GM19351 (cell line): Measurements from ENCODE around the gene ERVFRD-1.
"Not testable (repeated sequence)": the region's sequence is repeated elsewhere in the genome, so short reads cannot be mapped to it uniquely, and the experiment has no call there.

ENCODE experiments used
- ATAC-seq: cut with Tn5 transposase; IDR thresholded peaks from one replicate; pipeline ENCODE4 v1.9.1; 2021; ENCODE audit warnings: mild to moderate bottlenecking, moderate library complexity; ENCODE audit not compliant: unreplicated experiment

Gene ERVFRD-1

DNA sequence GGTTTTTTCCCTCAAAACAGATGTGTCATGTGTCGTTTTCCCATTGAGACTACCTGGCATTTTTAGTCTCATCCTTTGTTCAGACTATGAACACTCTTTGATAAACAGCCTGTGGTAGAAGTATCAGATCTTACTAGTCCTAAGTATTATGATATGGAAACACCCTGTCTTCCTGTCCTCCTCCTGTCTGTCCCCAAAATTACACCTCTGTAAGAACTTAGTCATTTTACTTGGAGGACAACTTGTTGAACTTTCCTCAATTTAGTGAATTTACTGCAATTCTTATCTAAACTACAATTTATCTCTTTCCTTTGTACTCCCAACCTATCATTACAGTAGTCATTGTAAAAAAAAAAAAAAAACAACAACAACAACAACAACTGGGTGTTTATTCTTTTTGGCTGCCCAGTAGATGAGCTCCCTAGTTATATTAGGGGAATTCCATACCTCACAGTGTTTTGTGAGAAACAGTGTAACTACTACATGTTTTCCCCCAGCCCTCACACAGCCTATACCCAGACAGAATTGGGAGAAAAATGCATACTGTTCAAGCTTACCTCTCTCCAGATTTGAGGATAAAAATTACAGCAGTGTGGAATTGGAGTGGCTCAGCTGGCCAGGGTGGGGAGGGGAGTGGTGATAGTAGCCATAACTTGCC lies 18.5 kb upstream of the ERVFRD-1 start:
- ATAC-seq = no peak

GRCh38 chr6:11128608-11129007 lies 17.1 kb upstream of the ERVFRD-1 start:
- no peak for ATAC-seq

- ATAC-seq = no peak
Observed at GRCh38 chr6:11126876-11127275, 15.4 kb upstream of the ERVFRD-1 start.

GRCh38 chr6:11123978-11124377 lies 12.5 kb upstream of the ERVFRD-1 start:
- no peak for ATAC-seq

DNA sequence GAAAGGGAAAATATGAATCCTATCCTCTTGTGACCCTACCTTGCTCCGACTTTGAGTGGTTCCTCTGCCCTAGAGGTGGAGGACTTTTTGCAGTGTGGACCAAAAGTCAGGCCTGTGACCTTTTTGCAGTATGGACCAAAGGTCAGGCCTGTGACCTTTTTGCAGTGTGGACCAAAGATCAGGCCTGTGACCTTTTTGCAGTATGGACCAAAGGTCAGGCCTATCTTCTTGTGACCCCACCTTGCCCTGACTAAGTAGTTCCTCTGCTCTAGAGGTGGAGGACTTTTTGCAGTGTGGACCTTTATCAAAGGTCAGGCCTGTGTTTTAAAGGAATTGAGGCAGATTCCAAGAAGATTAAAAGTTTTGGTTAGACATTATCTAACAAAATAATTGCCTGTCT lies 10.9 kb upstream of the ERVFRD-1 start:
- ATAC-seq = no peak

- no peak for ATAC-seq
Observed at GRCh38 chr6:11121851-11122250, 10.3 kb upstream of the ERVFRD-1 start.

- no peak for ATAC-seq
Observed at GRCh38 chr6:11120271-11121005, 8.9 kb upstream of the ERVFRD-1 start.

GRCh38 chr6:11115808-11116536 lies 4.4 kb upstream of the ERVFRD-1 start:
- ATAC-seq = not testable (repeated sequence)

DNA sequence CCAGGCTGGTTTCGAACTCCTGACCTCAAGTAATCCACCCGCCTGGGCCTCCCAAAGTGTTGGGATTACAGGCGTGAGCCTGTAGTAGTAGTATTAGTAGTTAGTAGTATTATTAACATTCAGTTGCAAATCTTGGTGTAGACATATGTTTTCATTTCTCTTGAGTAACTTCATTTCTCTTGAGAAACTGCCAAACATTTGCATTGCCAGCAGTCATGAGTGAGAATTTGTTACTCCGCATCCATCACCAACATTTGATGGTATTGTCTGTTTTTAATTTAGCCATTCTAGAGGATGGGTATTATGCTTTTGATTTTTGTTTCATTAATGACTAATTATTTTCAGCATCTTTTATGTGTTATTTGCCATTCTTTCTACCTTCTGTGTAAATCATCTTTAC lies 1.5 kb upstream of the ERVFRD-1 start:
- ATAC-seq = no peak

DNA sequence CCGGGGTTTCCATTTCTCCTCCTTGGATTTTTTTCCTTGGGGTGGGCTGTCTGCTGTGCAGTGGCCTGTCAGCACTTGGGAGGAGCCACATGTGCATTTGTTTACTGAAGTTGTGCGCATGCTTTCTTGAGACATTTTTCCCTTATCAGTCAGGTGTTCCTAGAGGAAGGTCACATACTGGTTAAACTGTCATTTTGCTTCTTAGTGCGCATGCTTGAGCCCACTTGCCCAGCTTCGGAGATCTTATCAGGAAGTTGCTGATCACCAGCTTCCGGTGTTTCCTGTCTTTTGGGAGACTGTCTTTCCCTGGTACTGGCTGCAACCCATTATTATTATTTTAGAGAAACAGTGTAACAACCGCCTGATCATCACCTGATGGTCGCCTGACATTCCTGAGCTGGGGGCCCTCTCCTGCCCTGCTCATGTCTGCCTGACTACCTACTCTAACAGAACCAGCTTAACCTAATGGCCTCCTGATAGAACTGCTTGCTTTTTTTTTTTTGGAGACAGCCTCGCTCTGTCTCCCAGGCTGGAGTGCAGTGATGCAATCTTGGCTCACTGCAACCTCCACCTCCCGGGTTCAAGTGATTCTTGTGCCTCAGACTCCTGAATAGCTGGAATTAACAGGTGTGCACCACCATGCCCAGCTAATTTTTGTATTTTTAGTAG lies 378 bp upstream of the ERVFRD-1 start:
- no peak for ATAC-seq

- ATAC-seq = no peak
Observed at GRCh38 chr6:11108726-11109125, 2.8 kb downstream of the ERVFRD-1 start.

- ATAC-seq = no peak
Observed at GRCh38 chr6:11103065-11103464, 8.5 kb downstream of the ERVFRD-1 start.

- ATAC-seq = no peak
Observed at GRCh38 chr6:11101417-11101816, 10.1 kb downstream of the ERVFRD-1 start.

- ATAC-seq = no peak
Observed at GRCh38 chr6:11098004-11098403, 13.5 kb downstream of the ERVFRD-1 start.

GRCh38 chr6:11097476-11097875 lies 14.0 kb downstream of the ERVFRD-1 start:
- ATAC-seq = no peak

- no peak for ATAC-seq
Observed at GRCh38 chr6:11096109-11096508, 15.4 kb downstream of the ERVFRD-1 start.

- no peak for ATAC-seq
Observed at GRCh38 chr6:11094941-11095340, 16.6 kb downstream of the ERVFRD-1 start.

GRCh38 chr6:11094411-11094851 lies 17.1 kb downstream of the ERVFRD-1 start:
- peak; percentile 27 for ATAC-seq

GRCh38 chr6:11093626-11094410 lies 17.7 kb downstream of the ERVFRD-1 start, which contains the start of gene SMIM13:
Gene SMIM13, plus strand, starts transcription at chr6:11093834. Its CDS starts 480 bp downstream, at chr6:11094314.
- peak; percentile 83 for ATAC-seq

- ATAC-seq = peak; percentile 26
Observed at GRCh38 chr6:11093376-11093625, 18.2 kb downstream of the ERVFRD-1 start.
